HL-60/S4 treated with phorbol 12-myristate 13-acetate at 8.2 ng/mL for 4 days and 3 days (cell line): ENCODE data around the gene TTF1.
"Not testable (repeated sequence)": the region's sequence is repeated elsewhere in the genome, so short reads cannot be mapped to it uniquely, and the experiment has no call there.

Source experiments
- in situ Hi-C: fragments of 300-500 bp; cut with MboI; formaldehyde crosslinking; loops from 2 replicates; pipeline ENCODE4 v1.15.0; 2022; ENCODE audit warnings: low sequenced_read_pairs

The TTF1 gene

DNA sequence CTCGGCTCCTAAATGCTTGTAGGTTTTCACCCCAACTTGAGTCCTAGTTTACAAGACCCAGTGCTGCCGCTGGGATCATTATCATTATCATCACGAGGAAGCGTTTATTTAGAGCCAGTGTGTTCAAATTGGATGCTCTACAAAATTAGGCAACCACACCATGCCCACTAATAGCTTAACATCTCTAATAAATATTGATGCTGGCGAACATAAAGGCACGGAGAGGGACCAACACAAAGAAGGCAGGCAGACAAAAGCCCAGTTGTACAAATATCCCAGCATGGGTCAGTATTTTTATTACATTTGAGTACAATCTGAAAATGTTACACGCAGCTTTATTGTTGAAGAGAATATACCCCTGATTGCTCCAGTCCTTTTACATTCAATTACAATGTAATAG, 8.1 kb upstream of the TTF1 start:
- in situ Hi-C loops = no loop called here

DNA sequence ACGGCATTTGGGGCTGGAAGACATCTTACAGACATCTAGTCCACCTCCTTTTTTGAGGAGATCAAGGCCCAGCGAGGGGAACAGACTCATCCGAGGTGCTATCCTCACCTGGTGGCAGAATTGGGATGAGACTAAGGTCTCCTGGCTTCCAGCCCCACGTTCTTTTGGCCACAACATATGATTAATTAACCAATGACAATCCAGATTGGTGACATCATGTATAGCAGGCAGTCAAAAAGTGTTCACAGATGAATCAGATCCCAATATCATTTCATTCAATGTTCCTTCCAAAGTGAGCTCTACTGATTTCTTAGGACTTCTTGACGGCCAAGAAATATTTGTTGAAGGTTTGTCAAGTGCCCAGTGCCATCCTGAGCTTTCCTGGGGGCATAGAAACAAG, 7.3 kb upstream of the TTF1 start:
- in situ Hi-C loops = no loop called here

DNA sequence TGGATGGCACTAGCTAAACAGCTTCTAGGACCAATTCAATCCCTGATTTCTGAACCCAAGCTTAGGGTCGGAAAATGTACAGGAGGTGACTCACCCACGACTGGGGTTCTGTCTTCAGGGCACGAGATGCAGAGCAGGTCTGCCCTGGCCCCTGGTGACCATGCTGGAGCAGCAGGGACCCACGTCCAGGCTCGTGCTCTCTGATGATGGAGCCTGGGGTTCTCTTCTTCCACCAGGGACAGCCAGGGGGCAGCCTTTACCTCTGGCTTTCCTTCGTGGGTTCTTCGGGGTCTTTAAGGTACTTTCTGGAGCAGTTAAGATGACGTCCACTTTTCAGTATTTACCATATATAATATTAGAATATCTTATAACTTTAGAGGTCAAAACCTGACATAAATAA, 5.4 kb upstream of the TTF1 start:
- in situ Hi-C loops = no loop called here

DNA sequence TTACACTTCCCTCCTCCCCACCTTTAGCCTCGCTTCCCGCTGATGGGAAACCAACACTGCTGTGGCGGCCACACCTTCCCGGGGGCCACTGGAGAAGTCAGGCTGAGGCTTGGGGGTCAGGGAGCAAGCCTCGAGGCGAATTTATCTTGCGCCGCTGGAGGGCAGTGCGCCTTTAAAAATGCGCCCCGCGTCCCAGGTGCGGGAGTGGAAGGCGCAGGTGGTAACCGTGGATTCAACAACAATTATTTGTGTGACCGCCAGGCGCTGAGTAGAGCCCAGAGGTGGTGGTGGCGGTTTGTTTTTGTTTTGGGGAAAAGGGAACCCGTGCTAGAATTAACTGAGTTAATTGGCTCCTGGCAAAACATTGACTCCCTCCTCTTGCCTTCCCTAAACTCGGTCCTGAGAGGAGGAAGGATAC, 4.5 kb upstream of the TTF1 start:
- in situ Hi-C loops = no loop called here

DNA sequence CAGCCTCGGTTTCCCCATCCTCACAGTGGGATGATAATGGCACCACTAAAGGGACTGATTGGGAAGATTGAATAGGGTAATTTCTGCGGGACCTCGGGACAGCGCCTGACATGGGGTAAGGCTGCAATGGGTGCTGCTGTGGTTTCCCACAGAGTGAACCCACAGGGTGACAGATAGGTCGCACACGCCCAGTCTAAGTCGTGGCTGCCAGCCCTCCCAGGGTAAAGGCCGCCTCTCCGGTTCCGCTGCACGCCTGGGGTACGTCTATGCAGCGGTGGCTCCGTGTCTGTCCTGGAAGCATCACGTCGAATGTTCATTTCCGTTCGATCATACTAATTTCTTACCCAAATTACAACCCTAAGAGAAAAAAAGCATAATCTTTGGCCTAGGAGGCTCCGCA, 4.0 kb upstream of the TTF1 start:
- in situ Hi-C loops = no loop called here

DNA sequence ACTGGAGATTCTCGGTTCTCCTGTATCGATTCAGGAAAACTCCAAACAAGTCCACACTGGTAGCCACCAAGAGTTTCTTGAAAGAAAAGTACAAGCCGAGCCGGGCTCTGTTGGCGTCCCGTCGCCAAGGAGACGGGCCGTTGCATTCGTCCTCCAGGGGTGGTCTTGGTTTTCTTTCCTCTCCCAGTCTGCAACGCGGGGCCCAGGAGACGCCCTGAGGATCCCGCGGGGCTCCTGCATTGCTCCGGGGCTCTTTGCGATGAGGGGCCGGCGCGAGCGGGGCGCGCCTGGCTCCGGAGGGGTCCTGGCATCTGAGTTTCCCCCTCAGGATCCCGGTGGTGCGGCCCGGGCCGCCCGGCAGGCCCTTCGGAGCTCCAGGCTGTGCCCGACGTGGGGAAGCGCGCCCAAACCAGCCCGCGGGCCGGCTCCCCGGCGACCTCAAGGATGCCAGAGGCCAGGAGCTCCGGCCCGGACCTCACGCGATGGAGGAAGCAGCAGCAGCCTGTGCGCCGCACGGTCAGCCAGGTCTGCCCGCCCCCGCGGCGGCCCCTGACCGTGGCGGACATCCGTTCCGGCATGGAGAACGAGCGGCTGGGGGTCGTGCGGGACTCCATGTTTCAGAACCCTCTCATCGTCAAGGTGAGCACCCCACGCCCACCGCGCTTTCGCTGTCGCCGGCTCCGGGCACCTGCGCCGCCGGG, 3.3 kb upstream of the TTF1 start, which contains the start of gene CFAP77:
TSS of gene CFAP77 (plus strand) at position 384 of the 701 bp plus-strand sequence. CDS start at position 445, 61 bp downstream.
- in situ Hi-C loops = no loop called here

DNA sequence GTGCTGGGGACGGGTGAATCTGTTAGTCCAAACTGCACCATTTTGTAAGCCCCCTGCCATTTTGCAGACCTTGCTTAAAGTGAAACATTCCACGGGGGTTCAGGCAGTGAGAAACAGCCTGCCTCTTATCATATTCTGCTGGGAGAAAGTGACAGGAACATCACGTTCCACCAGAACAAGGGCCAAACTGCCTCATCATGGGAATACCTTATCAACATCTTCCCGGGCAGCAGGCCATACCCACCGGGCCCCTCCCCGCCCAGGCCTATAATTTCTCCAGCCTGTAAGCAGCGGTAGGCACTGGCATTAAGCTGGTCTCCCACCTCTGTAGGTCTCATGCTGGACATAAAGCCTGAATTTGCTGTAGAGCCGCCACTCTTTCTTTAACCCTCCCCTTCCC, 1.9 kb upstream of the TTF1 start:
- in situ Hi-C loops = no loop called here

DNA sequence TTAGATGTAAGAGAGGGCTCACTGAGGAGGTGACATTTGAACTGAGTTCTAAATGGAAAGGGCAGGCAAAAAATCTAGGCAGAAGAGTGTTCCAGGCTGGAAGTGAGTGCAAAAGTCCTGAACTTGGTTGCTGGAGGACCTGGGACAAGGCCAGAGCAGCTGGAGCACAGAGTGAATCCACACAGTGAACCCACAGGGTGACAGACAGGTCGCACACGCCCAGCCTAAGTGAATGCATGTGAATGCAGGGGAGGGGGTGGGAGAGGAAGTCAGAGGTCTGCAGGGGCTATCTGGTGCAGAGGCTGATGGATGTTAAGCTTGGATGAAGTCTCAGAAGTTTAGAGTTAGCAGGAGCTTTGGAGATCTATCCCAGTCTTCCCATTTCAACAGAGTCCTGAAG, 556 bp upstream of the TTF1 start:
- in situ Hi-C loops = no loop called here

DNA sequence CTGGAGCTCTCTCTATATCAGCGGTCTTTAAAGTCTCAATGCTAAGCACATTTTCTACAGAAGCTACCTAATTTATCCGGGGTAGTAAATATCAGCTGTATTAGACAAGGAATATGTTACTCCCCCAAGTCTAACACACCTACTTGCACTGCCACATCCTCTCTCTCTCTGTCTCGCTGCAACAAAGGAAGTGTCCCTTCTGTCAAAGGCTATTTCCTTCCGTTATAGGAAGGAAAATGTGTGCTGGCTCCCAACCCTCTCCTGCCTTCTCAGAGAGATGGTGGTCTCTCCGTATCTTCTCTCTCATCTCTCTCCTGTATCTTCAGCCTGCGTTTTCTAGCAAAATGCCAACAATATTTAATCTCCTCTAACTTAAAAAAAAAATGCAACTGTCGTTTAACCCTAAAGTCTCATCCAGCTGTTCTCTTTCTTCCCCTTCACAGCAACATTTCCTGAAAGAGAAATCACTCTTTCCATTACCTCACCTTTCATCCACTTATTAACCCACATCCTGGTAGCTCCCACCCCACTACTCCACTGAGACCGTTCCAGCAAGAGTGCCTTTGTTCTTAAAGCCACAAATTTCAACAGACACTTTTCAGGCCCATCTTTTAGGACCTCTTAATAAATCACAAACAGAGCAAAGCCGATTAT, 2.3 kb downstream of the TTF1 start:
- in situ Hi-C loops = no loop called here

DNA sequence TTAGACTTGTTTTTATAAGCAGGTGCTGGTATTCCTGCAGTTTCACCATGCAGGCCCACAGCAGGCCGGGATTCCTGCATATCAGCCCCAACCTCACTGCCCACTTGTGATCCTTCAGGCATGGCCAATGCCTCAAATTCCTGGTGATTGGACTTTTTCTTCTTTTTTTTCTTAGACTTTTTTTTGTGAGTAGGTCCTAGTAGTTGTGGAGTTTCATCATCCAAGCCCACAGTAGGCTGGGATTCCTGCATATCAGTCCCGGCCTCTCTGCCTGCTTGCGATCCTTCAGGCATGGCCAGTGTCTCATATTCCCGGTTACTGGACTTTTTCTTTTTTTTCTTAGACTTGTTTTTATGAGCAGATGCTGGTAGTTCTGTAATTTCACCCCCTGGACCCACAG, 4.8 kb downstream of the TTF1 start:
- in situ Hi-C loops = no loop called here

DNA sequence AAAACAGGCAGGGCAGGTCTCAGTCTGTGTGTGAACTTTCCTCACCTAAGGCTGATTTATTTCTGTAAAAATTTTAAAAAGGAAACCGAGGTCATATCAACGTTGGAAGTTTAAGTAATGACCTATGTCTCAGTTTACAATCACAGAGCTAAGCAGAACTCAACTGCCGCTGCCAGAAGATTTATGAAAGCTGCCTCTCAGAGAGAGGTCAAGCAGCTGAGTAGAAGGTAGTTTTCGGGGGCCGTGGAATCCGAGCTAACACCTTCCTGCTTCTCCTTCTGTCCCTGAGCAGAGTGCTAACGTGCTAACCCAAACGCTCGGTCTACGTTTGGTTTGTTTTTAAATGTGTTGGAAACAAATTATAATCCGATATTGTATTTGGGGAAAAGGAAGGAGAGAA, 11.1 kb downstream of the TTF1 start:
- in situ Hi-C loops = no loop called here

DNA sequence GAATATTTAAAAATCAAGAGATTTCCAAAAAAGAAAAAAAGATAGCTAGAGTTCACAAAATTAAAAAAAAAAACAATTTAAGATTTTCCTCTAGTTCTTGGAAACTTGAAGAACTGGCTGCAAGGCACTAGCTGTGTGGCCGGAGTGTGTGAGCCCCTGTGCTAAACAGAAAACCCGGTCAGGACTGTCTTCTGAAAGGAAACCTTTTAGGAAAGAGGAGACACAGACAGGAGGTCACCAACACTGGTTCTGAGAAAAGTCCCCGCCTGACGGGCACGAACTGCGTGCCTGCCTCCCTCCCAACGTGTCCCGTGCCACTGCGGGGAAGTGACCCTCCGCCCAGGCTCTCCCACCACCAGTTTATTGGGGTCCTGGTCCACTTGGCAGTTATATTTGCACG, 15.2 kb downstream of the TTF1 start:
- in situ Hi-C loops = no loop called here

DNA sequence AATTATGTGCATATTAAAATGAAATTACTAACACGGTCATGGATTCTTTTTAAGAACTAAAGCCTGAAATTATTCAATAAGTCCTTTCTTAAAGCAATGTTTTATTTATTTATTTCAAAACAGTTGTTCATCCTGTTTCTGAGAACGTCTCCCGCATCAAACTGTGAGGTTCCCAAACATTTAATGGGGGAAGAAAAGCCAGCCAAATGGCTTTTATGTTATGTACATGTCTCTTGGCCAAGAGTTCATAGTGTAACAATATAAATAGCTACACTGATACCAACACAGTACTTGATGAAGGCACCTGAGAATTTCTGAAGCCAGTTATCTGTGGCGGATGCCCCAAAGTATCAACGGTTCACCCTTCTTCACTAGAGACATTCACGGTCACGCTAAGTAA, 15.7 kb downstream of the TTF1 start:
- in situ Hi-C loops = no loop called here

DNA sequence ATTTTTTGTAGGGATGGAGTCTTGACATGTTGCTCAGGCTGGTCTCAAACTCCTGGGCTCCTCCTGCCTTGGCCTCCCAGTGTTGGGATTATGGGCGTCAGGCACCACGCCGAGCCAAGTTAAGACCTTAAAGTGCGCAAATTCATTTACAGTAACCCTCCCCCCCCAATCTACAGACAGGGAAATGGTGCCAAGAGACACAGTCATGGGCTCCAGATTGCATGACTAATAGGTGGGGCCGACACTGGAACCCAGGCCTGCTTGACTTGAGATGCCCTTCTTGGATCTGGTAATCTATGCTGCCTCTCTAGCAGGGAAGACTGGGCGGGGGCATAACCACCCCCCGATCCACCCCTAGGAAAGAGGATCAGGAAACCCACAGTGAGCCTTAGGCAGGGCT, 19.5 kb downstream of the TTF1 start:
- in situ Hi-C loops = no loop called here

DNA sequence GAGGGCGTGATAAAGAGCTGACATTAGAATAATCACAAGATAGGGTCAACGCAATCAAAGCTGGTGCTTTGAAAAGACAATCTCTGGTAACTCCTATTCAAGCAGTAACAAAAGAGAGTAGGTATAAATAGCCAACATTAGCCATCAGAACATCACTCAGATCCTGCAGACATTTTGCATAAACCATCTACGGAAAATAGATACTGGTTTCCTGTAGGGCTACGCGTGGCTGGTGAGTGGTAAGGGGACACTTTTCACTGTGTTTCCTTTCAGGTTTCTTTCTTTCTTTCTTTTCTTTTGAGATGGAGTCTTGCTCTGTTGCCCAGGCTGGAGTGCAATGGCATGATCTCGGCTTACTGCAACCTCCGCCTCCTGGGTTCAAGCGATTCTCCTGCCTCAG, 22.3 kb downstream of the TTF1 start:
- in situ Hi-C loops = no loop called here

DNA sequence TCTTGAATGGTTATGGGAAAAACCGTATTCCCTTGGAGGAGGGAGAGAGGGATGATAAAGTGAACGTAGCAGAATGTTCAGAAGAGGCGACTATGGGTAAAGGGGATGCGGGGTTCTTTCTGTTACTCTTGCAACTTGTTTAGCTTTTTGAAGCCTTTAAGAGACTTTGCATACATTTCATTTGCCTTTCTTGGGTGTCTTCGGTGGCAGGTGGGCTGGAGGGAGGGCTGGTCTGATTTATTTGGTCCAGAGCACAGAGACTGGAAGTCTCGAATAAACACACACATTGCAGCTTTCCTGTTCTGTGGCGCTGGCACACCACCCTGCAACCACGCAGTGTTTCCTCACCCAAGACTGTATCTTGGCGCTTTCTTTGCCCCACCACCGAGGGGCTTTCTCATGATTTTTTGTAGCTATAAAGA, 23.2 kb downstream of the TTF1 start:
- in situ Hi-C loops = no loop called here

DNA sequence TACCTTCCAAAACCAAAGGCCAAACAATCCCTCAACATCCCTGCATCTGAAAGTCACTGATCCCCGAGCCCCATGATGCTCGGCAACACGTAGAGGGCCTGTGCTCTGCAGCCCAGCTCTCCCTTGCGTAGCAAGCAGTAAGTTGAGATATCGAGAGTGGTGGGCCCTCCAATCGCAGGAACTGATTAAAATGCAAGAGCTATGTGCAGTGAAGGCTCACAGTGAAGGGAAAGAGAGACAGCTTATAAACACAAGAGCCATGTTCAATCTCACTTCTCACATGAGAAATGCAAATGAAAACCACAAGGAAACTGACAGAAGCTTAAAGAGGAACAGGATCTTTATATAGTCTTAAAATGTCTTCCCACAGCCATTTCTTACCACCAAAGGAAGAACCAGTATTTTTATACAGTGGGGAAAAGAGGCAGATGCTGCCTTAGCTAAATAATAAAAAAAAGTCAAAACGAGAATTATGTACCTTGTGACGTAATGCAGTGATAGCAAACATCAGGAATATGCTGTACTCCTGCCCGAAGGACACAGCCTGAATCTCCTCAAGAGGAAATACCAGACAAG, 24.6 kb downstream of the TTF1 start:
- in situ Hi-C loops = no loop called here

DNA sequence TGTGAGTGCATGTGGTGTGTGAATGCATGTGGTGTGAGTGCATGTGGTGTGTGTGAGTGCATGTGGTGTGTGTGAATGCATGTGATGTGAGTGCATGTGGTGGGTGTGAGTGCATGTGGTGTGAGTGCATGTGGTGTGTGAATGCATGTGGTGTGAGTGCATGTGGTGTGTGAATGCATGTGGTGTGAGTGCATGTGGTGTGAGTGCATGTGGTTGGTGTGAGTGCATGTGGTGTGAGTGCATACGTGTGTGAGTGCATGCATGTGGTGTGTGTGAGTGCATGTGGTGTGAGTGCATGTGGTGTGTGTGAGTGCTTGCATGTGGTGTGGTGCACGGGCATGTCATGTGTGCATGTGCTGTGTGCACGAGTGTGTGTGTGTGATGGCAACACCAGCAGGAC, 28.2 kb downstream of the TTF1 start:
- in situ Hi-C loops = not testable (repeated sequence)

DNA sequence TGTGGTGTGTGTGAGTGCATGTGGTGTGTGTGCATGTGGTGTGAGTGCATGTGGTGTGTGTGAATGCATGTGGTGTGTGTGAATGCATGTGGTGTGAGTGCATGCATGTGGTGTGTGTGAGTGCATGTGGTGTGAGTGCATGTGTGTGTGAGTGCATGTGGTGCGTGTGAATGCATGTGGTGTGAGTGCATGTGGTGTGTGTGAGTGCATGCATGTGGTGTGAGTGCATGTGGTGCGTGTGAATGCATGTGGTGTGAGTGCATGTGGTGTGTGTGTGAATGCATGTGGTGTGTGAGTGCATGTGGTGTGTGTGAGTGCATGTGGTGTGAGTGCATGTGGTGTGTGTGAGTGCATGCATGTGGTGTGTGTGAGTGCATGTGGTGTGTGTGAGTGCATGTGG, 28.9 kb downstream of the TTF1 start:
- in situ Hi-C loops = not testable (repeated sequence)

DNA sequence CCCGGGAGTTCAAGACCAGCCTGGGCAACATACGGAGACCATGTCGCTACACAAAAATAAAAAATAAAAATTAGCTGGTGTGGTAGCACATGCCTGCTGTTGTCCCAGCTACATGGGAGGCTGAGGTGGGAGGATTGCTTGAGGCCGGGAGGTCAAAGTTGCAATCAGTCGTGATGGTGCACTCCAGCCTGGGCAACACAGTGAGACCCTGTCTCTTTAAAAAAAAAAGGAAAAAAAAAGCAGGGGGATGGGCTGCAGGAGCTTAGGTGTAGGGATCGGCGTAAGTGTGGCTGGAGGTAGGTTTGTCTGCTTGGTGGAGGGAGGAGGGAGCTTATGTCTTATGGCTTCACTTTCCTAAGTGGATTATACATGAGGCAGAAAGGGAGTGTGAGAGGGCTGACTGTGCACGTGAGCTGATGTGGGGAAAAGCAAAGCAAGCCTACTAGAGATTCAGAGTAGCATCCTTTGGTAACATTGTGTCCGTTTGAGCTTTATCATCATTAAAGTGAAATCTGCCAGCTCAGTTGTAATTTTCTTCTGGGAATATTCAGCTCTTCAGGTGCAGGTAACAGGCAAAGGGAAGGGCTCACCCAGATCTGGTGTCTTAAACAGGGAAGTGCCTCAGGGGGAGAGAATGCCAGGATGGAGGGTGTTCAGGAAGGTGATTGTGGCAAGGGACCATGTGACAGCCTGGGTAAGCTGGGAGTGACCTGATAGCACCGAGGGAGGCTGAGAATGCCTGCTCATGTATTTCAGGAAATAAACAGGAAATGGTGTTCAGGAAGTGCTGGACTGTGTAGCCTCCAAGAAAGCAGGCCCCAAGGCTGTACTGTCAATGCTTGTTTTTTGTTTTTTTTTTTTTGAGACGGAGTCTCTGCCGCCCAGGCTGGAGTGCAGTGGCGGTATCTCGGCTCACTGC, 34.2 kb downstream of the TTF1 start:
- in situ Hi-C loops = no loop called here

DNA sequence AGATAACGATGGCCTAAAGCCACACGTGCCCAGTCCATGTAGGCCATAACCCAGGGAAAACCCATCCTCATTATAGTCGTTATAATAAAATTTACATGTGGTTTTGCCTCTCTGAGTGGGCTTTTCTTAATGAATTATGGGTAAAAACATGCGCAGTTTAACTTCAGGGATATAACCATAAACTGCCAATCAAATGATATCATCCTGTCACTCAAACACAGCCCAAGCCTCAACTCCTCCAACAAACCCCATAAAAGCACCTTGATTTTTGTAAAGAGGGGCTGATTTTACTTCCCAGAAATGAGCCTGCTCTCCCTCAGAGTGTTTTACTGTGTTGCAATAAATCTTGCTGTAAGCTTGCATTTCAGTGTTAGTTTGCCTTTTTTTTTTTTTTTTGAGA, 36.0 kb downstream of the TTF1 start:
- in situ Hi-C loops = no loop called here
